HepG2 (cell line): Measurements from ENCODE around the gene OSGIN1. TPM values are rescaled to one million over a fixed set of nuclear protein-coding genes. Genes with fewer than 3 reads are reported as not detected.
A peak's percentile ranks its signal among the peaks of the same experiment; 100 is the strongest.

Source experiments
- CBX5 ChIP-seq: sonication (generic); formaldehyde crosslinking; IDR thresholded peaks from 2 replicates; pipeline ENCODE4 v1.4.0; 2020; ENCODE audit warnings: missing genetic modification reagents, borderline replicate concordance
- FOSL2 ChIP-seq: sonication (generic); formaldehyde crosslinking; IDR thresholded peaks from 2 replicates; pipeline ENCODE4 v1.4.0; 2020; ENCODE audit warnings: missing genetic modification reagents
- HNRNPLL ChIP-seq: fragments of 200-400 bp; formaldehyde crosslinking; IDR thresholded peaks from 2 replicates; pipeline ENCODE4 v1.6.1; 2017; ENCODE audit warnings: mild to moderate bottlenecking, low read depth, low read length; ENCODE audit not compliant: poor library complexity, severe bottlenecking
- ZBTB20 ChIP-seq: sonication (generic); formaldehyde crosslinking; IDR thresholded peaks from 2 replicates; pipeline ENCODE4 v1.8.1; 2023; ENCODE audit warnings: missing genetic modification reagents, low read depth, mild to moderate bottlenecking, borderline replicate concordance
- ZEB1 ChIP-seq: IDR thresholded peaks from 2 replicates; pipeline ENCODE4 v1.6.1; 2012; ENCODE audit warnings: mild to moderate bottlenecking, low read depth, inconsistent platforms; ENCODE audit not compliant: insufficient replicate concordance
- ZNF432 ChIP-seq: sonication (generic); formaldehyde crosslinking; IDR thresholded peaks from 2 replicates; pipeline ENCODE4 v1.5.0; 2020; ENCODE audit warnings: missing genetic modification reagents, mild to moderate bottlenecking, borderline replicate concordance
- polyA plus RNA-seq, 8 experiments: library from polyadenylated mRNA; depleted of rRNA in 3 of 8; stranded (reverse) in 7 of 8; unstranded in 1 of 8; fragments of >200 nt; fragmentation: Illumina TruSeq in 4 of 8; extraction: Trizol in 4 of 8; gene quantifications; 2 replicates each; pipeline versions ENCODE4 v1.2.1 to v1.2.3, GENCODE V29; 2011 to 2016; ENCODE audit warnings: low read depth in 4 of 8, missing spikeins in 1 of 8, mixed read lengths in 1 of 8; ENCODE audit not compliant: insufficient read depth in 1 of 8
- total RNA-seq, 5 experiments: library from RNA; depleted of rRNA; stranded (reverse); fragments of >200 nt; fragmentation: Illumina TruSeq; extraction: Trizol; gene quantifications; 2 replicates each; pipeline ENCODE4 v1.2.3, GENCODE V29; 2016; ENCODE audit warnings: low read depth in 1 of 5
- TF ChIP-seq, protein P1 (sequence below): sonication (generic); formaldehyde crosslinking; IDR thresholded peaks from 2 replicates; pipeline ENCODE4 v1.5.0; 2020; ENCODE audit warnings: missing genetic modification reagents
- TF ChIP-seq, protein P2 (sequence below): sonication (generic); formaldehyde crosslinking; IDR thresholded peaks from 2 replicates; pipeline ENCODE4 v1.8.0; 2022; ENCODE audit warnings: mild to moderate bottlenecking, missing genetic modification reagents, borderline replicate concordance
- TF ChIP-seq, protein P3 (sequence below): sonication (generic); formaldehyde crosslinking; IDR thresholded peaks from 2 replicates; pipeline ENCODE4 v1.9.0; 2021; ENCODE audit warnings: mild to moderate bottlenecking, missing genetic modification reagents
- TF ChIP-seq, protein P4 (sequence below): sonication (generic); formaldehyde crosslinking; conservative IDR thresholded peaks from 2 replicates; pipeline ENCODE4 v1.8.0; 2022; ENCODE audit warnings: missing genetic modification reagents

OSGIN1 gene
- total and polyA plus RNA-seq, 2 of the 13 experiments (the other 11 are each of a cell fraction or from before 2014, with no cell fraction given), result 20.5 to 27.1 TPM

DNA sequence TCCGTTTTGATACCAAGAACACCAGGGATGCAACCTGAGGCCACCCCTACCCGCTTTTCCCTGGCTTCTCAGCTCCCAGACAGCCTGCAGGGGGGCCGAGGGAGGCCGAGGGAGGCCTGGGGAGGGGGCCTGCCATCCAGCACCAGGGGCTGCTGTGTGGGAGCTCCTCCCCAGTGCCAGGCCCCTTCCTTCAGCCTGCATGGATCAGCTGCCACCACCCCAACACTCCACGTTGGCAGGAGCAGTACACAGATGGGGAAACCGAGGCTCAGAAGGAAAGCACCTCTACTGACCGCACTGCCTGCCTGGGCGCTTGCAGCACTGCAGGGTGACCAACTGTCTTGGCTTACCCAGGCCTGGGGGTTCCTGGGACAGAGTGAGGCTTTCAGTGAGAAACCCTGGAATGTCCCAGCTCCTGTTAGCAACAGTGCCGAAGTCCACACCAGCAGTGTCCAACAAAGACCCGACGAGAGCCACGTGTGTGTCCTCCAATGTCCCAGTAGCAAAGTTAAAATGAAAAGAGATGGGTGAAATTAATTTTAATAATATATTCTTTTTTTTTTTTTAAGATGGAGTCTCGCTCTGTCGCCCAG lies 5.3 kb upstream of the OSGIN1 start (continued):
- TF ChIP-seq, protein P1, sequence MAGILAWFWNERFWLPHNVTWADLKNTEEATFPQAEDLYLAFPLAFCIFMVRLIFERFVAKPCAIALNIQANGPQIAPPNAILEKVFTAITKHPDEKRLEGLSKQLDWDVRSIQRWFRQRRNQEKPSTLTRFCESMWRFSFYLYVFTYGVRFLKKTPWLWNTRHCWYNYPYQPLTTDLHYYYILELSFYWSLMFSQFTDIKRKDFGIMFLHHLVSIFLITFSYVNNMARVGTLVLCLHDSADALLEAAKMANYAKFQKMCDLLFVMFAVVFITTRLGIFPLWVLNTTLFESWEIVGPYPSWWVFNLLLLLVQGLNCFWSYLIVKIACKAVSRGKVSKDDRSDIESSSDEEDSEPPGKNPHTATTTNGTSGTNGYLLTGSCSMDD (CRISPR knock-in tag), result no peak
- TF ChIP-seq, protein P2, sequence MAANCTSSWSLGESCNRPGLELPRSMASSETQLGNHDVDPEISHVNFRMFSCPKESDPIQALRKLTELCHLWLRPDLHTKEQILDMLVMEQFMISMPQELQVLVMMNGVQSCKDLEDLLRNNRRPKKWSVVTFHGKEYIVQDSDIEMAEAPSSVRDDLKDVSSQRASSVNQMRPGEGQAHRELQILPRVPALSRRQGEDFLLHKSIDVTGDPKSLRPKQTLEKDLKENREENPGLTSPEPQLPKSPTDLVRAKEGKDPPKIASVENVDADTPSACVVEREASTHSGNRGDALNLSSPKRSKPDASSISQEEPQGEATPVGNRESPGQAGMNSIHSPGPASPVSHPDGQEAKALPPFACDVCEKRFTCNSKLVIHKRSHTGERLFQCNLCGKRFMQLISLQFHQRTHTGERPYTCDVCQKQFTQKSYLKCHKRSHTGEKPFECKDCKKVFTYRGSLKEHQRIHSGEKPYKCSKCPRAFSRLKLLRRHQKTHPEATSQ (CRISPR knock-in tag), result no peak
- no peak for TF ChIP-seq ZEB1
- TF ChIP-seq FOSL2 (CRISPR knock-in tag), result 0 out of 2 replicates have a peak, but pooled peaks have one; percentile 11
- TF ChIP-seq, protein P3, sequence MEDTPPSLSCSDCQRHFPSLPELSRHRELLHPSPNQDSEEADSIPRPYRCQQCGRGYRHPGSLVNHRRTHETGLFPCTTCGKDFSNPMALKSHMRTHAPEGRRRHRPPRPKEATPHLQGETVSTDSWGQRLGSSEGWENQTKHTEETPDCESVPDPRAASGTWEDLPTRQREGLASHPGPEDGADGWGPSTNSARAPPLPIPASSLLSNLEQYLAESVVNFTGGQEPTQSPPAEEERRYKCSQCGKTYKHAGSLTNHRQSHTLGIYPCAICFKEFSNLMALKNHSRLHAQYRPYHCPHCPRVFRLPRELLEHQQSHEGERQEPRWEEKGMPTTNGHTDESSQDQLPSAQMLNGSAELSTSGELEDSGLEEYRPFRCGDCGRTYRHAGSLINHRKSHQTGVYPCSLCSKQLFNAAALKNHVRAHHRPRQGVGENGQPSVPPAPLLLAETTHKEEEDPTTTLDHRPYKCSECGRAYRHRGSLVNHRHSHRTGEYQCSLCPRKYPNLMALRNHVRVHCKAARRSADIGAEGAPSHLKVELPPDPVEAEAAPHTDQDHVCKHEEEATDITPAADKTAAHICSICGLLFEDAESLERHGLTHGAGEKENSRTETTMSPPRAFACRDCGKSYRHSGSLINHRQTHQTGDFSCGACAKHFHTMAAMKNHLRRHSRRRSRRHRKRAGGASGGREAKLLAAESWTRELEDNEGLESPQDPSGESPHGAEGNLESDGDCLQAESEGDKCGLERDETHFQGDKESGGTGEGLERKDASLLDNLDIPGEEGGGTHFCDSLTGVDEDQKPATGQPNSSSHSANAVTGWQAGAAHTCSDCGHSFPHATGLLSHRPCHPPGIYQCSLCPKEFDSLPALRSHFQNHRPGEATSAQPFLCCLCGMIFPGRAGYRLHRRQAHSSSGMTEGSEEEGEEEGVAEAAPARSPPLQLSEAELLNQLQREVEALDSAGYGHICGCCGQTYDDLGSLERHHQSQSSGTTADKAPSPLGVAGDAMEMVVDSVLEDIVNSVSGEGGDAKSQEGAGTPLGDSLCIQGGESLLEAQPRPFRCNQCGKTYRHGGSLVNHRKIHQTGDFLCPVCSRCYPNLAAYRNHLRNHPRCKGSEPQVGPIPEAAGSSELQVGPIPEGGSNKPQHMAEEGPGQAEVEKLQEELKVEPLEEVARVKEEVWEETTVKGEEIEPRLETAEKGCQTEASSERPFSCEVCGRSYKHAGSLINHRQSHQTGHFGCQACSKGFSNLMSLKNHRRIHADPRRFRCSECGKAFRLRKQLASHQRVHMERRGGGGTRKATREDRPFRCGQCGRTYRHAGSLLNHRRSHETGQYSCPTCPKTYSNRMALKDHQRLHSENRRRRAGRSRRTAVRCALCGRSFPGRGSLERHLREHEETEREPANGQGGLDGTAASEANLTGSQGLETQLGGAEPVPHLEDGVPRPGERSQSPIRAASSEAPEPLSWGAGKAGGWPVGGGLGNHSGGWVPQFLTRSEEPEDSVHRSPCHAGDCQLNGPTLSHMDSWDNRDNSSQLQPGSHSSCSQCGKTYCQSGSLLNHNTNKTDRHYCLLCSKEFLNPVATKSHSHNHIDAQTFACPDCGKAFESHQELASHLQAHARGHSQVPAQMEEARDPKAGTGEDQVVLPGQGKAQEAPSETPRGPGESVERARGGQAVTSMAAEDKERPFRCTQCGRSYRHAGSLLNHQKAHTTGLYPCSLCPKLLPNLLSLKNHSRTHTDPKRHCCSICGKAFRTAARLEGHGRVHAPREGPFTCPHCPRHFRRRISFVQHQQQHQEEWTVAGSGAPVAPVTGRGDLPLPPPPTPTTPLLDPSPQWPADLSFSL (CRISPR knock-in tag), result peak; percentile 45; the same call in 1 of the 2 replicates
- no peak for TF ChIP-seq HNRNPLL
- no peak for TF ChIP-seq CBX5 (CRISPR knock-in tag)
- TF ChIP-seq ZNF432 (CRISPR knock-in tag), result no peak
- TF ChIP-seq, protein P4, sequence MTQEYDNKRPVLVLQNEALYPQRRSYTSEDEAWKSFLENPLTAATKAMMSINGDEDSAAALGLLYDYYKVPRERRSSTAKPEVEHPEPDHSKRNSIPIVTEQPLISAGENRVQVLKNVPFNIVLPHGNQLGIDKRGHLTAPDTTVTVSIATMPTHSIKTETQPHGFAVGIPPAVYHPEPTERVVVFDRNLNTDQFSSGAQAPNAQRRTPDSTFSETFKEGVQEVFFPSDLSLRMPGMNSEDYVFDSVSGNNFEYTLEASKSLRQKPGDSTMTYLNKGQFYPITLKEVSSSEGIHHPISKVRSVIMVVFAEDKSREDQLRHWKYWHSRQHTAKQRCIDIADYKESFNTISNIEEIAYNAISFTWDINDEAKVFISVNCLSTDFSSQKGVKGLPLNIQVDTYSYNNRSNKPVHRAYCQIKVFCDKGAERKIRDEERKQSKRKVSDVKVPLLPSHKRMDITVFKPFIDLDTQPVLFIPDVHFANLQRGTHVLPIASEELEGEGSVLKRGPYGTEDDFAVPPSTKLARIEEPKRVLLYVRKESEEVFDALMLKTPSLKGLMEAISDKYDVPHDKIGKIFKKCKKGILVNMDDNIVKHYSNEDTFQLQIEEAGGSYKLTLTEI, result no peak
- TF ChIP-seq ZBTB20 (CRISPR knock-in tag), result no peak
